Sigmoid colon (tissue), 4 donors: ENCODE data around the gene STX12.

Experiments used
- POLR2A ChIP-seq, 2 donors: fragments of 450-650 bp; IDR thresholded peaks; one replicate each; pipeline ENCODE4 v1.6.1; 2016; ENCODE audit warnings: antibody characterized with exemption in 2 of 2, mild to moderate bottlenecking in 2 of 2, moderate library complexity in 2 of 2
- POLR2AphosphoS5 ChIP-seq, 4 donors: sonication (generic); formaldehyde crosslinking; IDR thresholded peaks; one replicate each; pipeline ENCODE4 v1.6.1; 2017; ENCODE audit warnings: antibody characterized with exemption in 4 of 4
- TF ChIP-seq, protein P1 (sequence below), 4 experiments: fragments of 450-650 bp in 3 of 4; fragments of 200-600 bp in 1 of 4; IDR thresholded peaks; one replicate each; pipeline ENCODE4 v1.5.1; 2016 to 2019; ENCODE audit warnings: antibody characterized with exemption in 4 of 4, mild to moderate bottlenecking in 3 of 4, moderate library complexity in 2 of 4

DNA sequence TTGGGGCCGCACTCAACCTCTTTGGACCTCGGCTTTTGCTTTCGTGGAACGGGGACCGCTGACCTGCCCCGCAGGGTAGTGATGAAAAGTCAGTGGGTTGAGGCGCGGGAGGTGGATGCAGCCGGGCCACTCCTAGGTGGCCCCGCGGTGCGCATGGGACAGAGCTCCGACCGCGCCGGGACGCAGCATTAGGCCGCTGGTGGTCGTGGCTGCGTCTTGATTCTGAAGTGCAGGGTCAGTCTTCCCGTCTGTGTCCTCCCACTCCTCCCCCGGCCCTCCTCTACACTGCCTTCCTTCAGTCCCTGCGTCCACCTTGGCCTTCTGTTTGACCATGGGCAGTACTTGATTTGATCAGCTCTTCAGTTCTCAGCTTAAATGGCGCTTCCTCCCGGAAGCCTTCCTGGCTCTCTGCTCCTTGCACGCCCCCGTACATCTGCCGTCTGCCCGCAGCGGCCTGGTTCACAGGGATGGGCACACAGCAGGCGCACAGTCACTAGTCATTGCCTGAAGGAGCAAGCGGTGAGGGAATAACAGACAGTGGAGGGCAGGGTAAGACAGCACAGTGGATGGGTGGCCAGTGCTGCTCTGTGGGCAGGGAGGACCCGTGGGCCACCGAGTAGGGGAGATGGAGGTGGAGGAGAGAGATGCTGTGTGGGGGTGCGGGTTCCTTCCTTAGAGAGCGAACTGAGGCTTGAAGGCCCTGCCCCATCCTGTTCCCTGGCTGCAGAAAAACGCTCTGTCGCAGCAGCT is 100.0 kb downstream of the STX12 start:
- TF ChIP-seq, protein P1, sequence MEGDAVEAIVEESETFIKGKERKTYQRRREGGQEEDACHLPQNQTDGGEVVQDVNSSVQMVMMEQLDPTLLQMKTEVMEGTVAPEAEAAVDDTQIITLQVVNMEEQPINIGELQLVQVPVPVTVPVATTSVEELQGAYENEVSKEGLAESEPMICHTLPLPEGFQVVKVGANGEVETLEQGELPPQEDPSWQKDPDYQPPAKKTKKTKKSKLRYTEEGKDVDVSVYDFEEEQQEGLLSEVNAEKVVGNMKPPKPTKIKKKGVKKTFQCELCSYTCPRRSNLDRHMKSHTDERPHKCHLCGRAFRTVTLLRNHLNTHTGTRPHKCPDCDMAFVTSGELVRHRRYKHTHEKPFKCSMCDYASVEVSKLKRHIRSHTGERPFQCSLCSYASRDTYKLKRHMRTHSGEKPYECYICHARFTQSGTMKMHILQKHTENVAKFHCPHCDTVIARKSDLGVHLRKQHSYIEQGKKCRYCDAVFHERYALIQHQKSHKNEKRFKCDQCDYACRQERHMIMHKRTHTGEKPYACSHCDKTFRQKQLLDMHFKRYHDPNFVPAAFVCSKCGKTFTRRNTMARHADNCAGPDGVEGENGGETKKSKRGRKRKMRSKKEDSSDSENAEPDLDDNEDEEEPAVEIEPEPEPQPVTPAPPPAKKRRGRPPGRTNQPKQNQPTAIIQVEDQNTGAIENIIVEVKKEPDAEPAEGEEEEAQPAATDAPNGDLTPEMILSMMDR (IDR thresholded peaks at IDR 0.05), result no peak
- TF ChIP-seq POLR2A (IDR thresholded peaks at IDR 0.05), result no peak
- no peak for TF ChIP-seq POLR2AphosphoS5 (IDR thresholded peaks at IDR 0.05)
